Calu3 (cell line): Measurements from ENCODE around the gene MSI2. TPM values are rescaled to one million over a fixed set of nuclear protein-coding genes. Genes with fewer than 3 reads are reported as not detected.

Source experiments
- BruUV-seq: library from RNA; stranded (reverse); fragments of 400-500 nt; replicated peaks from 2 replicates; lab custom pipeline; 2021; lab: Mats Ljungman, UMichigan
- CTCF ChIA-PET: fragments of 300-600 bp; sonication (Branson Sonifier 250); formaldehyde crosslinking; loops from one replicate; lab custom pipeline; 2022; ENCODE audit warnings: antibody characterized with exemption; lab: Charles Lee
- DNase-seq: peaks from one replicate; pipeline ENCODE4 v3.0.0; 2022
- H3K27ac Mint-ChIP-seq: one replicate; pipeline ENCODE4 v1.8.0; 2022; ENCODE audit warnings: mixed read lengths; ENCODE audit not compliant: unreplicated experiment
- H3K27me3 Mint-ChIP-seq: one replicate; pipeline ENCODE4 v1.8.0; 2022; ENCODE audit warnings: mixed read lengths; ENCODE audit not compliant: unreplicated experiment
- H3K36me3 Mint-ChIP-seq: one replicate; pipeline ENCODE4 v1.8.0; 2022; ENCODE audit warnings: mild to moderate bottlenecking, moderate library complexity, mixed read lengths; ENCODE audit not compliant: insufficient read depth, unreplicated experiment
- H3K4me1 Mint-ChIP-seq: one replicate; pipeline ENCODE4 v1.8.0; 2022; ENCODE audit warnings: mild to moderate bottlenecking, low read depth, mixed read lengths; ENCODE audit not compliant: unreplicated experiment
- H3K4me3 Mint-ChIP-seq: one replicate; pipeline ENCODE4 v1.8.0; 2022; ENCODE audit warnings: mild to moderate bottlenecking, low read depth, moderate library complexity, mixed read lengths; ENCODE audit not compliant: unreplicated experiment
- H3K9me3 Mint-ChIP-seq: one replicate; pipeline ENCODE4 v1.8.0; 2022; ENCODE audit warnings: low read depth, mixed read lengths; ENCODE audit not compliant: unreplicated experiment
- intact Hi-C: fragments of 100-400 bp; cut with micrococcal nuclease; formaldehyde crosslinking; loops from one replicate; pipeline ENCODE4 v1.10.0; 2022; ENCODE audit not compliant: unreplicated experiment
- total RNA-seq: library from RNA; stranded (reverse); gene quantifications from 2 replicates; pipeline ENCODE4 v1.2.3, GENCODE V29; 2022
- TF ChIP-seq, protein P1 (sequence below): fragments of 200-600 bp; IDR thresholded peaks from one replicate; pipeline ENCODE4 v1.8.0; 2022; ENCODE audit warnings: antibody characterized with exemption; ENCODE audit not compliant: unreplicated experiment

MSI2 gene
- total RNA-seq, 1 experiment from 2014 or later = 66.4 TPM

DNA sequence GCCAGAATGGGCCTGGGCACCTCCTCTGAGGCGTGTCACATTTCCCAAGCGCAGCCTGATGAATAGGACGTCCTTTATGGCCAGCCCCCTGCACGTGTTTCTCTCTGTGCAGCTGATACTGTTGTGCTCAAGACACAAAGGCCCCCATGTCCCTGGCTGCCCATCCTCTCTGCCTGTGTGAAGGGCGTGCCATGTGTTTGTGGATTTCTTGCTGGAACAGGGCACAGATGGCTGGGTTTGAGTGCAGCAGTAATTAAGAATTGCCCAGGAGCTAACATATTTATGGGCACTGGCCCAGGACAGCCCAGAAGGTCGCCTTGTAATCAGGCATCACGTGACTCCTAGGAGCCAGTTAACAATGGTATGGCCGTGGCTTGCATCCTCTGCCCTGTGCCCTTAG is 307.6 kb downstream of the MSI2 start:
- Mint-ChIP-seq H3K27me3 (no peaks in the 10 kb centered on the region), H3K36me3 (no peaks in the 10 kb centered on the region), H3K9me3 (no peaks in the 10 kb centered on the region), H3K4me3 (no peak overlapping the region), H3K27ac (no peak overlapping the region), H3K4me1 (no peaks in the 10 kb centered on the region)
- CTCF ChIA-PET = no interaction called here
- TF ChIP-seq, protein P1, sequence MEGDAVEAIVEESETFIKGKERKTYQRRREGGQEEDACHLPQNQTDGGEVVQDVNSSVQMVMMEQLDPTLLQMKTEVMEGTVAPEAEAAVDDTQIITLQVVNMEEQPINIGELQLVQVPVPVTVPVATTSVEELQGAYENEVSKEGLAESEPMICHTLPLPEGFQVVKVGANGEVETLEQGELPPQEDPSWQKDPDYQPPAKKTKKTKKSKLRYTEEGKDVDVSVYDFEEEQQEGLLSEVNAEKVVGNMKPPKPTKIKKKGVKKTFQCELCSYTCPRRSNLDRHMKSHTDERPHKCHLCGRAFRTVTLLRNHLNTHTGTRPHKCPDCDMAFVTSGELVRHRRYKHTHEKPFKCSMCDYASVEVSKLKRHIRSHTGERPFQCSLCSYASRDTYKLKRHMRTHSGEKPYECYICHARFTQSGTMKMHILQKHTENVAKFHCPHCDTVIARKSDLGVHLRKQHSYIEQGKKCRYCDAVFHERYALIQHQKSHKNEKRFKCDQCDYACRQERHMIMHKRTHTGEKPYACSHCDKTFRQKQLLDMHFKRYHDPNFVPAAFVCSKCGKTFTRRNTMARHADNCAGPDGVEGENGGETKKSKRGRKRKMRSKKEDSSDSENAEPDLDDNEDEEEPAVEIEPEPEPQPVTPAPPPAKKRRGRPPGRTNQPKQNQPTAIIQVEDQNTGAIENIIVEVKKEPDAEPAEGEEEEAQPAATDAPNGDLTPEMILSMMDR = no peak
- intact Hi-C loops = no loop called here
- BruUV-seq = no TSS peak
- no peak for DNase-seq

DNA sequence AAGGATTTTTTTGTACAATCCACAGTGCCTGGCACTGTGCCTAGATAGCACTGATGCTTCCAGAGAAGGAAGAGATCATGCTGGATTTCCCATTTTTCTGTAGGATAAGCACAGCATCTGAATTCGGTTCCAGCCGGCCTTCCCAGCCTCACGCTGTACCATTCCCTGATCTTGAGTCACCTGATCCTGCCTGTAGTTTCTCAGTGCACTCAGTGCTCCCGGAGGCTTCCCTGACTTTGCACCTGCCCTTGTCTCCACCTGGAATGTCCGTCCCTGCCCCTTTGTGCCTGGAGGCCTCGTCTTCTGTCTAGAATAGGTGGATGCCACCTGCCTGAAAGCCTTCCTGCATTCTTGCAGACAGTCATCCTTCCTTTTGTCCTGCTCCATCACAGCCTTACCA is 308.9 kb downstream of the MSI2 start:
- H3K27me3 Mint-ChIP-seq = no peaks in the 10 kb centered on the region
- no peak for DNase-seq
- BruUV-seq = no TSS peak
- H3K36me3 Mint-ChIP-seq = no peaks in the 10 kb centered on the region
- intact Hi-C loops = no loop called here
- H3K9me3 Mint-ChIP-seq = no peaks in the 10 kb centered on the region
- no peaks in the 10 kb centered on the region for H3K4me1 Mint-ChIP-seq
- TF ChIP-seq, protein P1 = no peak
- CTCF ChIA-PET = no interaction called here
- no peak overlapping the region for H3K27ac Mint-ChIP-seq
- H3K4me3 Mint-ChIP-seq = no peak overlapping the region

DNA sequence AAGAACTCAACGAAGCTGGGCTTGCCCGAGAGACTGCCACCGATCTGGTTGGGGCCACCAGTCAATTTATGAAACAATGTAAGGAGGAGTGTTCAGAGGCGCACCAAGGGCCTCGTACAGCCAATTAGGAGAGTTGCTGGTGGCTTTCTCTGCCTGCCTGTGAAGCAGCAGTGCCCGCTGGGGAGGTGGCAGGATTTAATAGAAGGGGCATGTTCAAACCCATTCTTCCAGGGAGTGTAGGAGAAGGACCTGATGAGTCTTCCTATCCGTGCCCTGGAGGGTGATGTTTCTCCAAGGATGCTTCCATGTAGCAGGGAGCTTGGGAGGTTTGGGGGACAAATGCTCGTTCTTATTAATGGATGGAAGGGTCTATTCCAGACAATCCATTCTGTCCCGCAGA is 310.4 kb downstream of the MSI2 start:
- no peak overlapping the region for H3K4me3 Mint-ChIP-seq

DNA sequence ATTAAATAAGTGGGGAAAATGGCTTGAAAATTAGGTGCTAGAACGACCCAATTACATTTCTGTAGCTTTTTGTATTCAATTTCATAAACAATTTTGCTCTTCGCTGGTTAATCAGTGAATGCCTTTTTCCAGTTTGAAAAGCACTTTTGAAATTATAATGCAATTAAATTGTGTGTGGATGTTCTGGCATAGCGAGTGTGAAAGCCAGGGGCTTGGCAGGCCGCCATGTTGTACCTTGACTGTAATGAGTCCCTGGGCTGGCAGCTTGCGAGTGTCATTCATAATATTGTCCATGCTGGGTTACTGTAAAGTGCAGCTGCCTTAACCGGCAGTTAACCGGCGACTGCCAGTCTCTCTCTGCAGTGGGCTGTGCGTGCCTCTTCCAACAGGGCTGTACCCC is 310.9 kb downstream of the MSI2 start:
- no TSS peak for BruUV-seq
- H3K27me3 Mint-ChIP-seq = no peaks in the 10 kb centered on the region
- no peaks in the 10 kb centered on the region for H3K9me3 Mint-ChIP-seq
- CTCF ChIA-PET = no interaction called here
- intact Hi-C loops = no loop called here
- TF ChIP-seq, protein P1 = no peak
- DNase-seq = no peak
- H3K27ac Mint-ChIP-seq = no peak overlapping the region
- no peaks in the 10 kb centered on the region for H3K4me1 Mint-ChIP-seq
- H3K4me3 Mint-ChIP-seq = no peak overlapping the region
- no peaks in the 10 kb centered on the region for H3K36me3 Mint-ChIP-seq

More for the DNA sequence above, 310.4 kb downstream of the MSI2 start:
- H3K27me3 Mint-ChIP-seq = no peaks in the 10 kb centered on the region
- no peak for DNase-seq
- CTCF ChIA-PET = interaction anchor here (0.6 kb wide), 1 partner anchor 14 kb away, joined by 4 read pairs; no protein-coding TSS in a partner anchor
- intact Hi-C loops = no loop called here
- no peaks in the 10 kb centered on the region for H3K36me3 Mint-ChIP-seq
- no TSS peak for BruUV-seq
- no peak overlapping the region for H3K27ac Mint-ChIP-seq
- H3K9me3 Mint-ChIP-seq = no peaks in the 10 kb centered on the region
- TF ChIP-seq, protein P1 = no peak
- no peaks in the 10 kb centered on the region for H3K4me1 Mint-ChIP-seq
